Measurements from ENCODE around the gene RRAS2. TPM values are rescaled to one million over a fixed set of nuclear protein-coding genes. Genes with fewer than 3 reads are reported as not detected.
A peak's percentile ranks its signal among the peaks of the same experiment; 100 is the strongest.

Gene RRAS2
- total and polyA plus RNA-seq, 2 of the 4 experiments (the other 2 are of a cell fraction): 85.5 to 106 TPM

- no peaks in the 10 kb centered on the region for H3K27me3 ChIP-seq (ENCODE audit: control insufficient read depth, insufficient read depth, low read length)
- H3K18ac ChIP-seq (ENCODE audit: low read depth, low read length): peak overlapping the region; percentile 17; the same call in 1 of the 2 replicates
- no peak overlapping the region for H3K27ac ChIP-seq (ENCODE audit: insufficient read depth, low read length)
- no peaks in the 10 kb centered on the region for H3K9me3 ChIP-seq (ENCODE audit: control insufficient read depth, insufficient read depth, low read length)
- H2AFZ ChIP-seq (replicated peaks; ENCODE audit: low read length, poor library complexity): no peak overlapping the region
- no peak overlapping the region for H3K4me3 ChIP-seq (ENCODE audit: insufficient read depth, low read depth, low read length)
- no peak overlapping the region for H3K23ac ChIP-seq (ENCODE audit: low read depth, low read length)
- no TSS peak for BruUV-seq (replicated peaks)
- H3K4ac ChIP-seq (ENCODE audit: low read depth, low read length): no peak overlapping the region
- intact Hi-C loops (cut with micrococcal nuclease): no loop called here
- no peak overlapping the region for H4K5ac ChIP-seq (ENCODE audit: low read depth, low read length)
- no peak for ATAC-seq (ENCODE audit: low read depth)
- H3K36me3 ChIP-seq (ENCODE audit: control insufficient read depth, insufficient read depth, low read length): no peaks in the 10 kb centered on the region
- no peak overlapping the region for H2AK5ac ChIP-seq (ENCODE audit: low read depth, low read length)
- dilution Hi-C loops (cut with HindIII; ENCODE audit: low sequenced_read_pairs, unreplicated experiment): no loop called here
- no peak overlapping the region for H2BK120ac ChIP-seq (ENCODE audit: low read depth, low read length)
- TF ChIP-seq SMC3 (IDR thresholded peaks at IDR 0.05; ENCODE audit: low read depth, low read length) (no peak), CEBPB (IDR thresholded peaks at IDR 0.05; ENCODE audit: low read depth, low read length) (no peak), CTCF (conservative IDR thresholded peaks at IDR 0.05; ENCODE audit: low read depth, low read length) (no peak), ELK1 (IDR thresholded peaks at IDR 0.05; ENCODE audit: borderline replicate concordance, low read depth, low read length) (no peak), USF2 (IDR thresholded peaks at IDR 0.05; ENCODE audit: low read depth, low read length) (no peak), MAZ (IDR thresholded peaks at IDR 0.05; ENCODE audit: borderline replicate concordance, low read depth, low read length) (no peak), RFX5 (IDR thresholded peaks at IDR 0.05; ENCODE audit: low read depth, low read length) (no peak), MXI1 (IDR thresholded peaks at IDR 0.05; ENCODE audit: borderline replicate concordance, low read depth, low read length) (no peak), CHD1 (IDR thresholded peaks at IDR 0.05; ENCODE audit: low read depth, low read length) (no peak)
- no peak overlapping the region for H2AK9ac ChIP-seq (replicated peaks; ENCODE audit: low read depth, low read length, poor library complexity)
- in situ Hi-C loops (cut with MboI; ENCODE audit: low sequenced_read_pairs): no loop called here
- H3K79me1 ChIP-seq (ENCODE audit: low read depth in 1 of 2, low read length in 2 of 2): no peaks in the 10 kb centered on the region
- no peak for DNase-seq
- H3K4me1 ChIP-seq (ENCODE audit: control insufficient read depth, insufficient read depth, low read length): peaks cover 14% of the 10 kb centered on the region
- H2BK5ac ChIP-seq (ENCODE audit: low read depth, low read length, poor library complexity, severe bottlenecking): no peak overlapping the region
- 0 out of 2 replicates have a peak overlapping the region, but pooled peaks have one; percentile 15 for H2BK20ac ChIP-seq (ENCODE audit: low read depth, low read length)
- ChIA-PET CTCF (interaction anchor here (1.5 kb wide), 1 partner anchor 78 kb away, joined by 8 read pairs; no protein-coding TSS in a partner anchor), POLR2A (ENCODE audit: unreplicated experiment) (no interaction called here)
- H3K4me2 ChIP-seq (ENCODE audit: low read depth, low read length): no peak overlapping the region
- no peak overlapping the region for H4K8ac ChIP-seq (ENCODE audit: low read depth in 2 of 2, low read length in 2 of 2)
- peaks cover 4% of the 10 kb centered on the region for H3K9me1 ChIP-seq (ENCODE audit: insufficient read depth, low read length)
- no peak overlapping the region for H3K56ac ChIP-seq (ENCODE audit: extremely low read depth, insufficient read depth, low read length)
- no peak overlapping the region for H4K91ac ChIP-seq (ENCODE audit: insufficient read depth, low read depth, low read length)
- H3K9ac ChIP-seq (ENCODE audit: low read depth, low read length): no peak overlapping the region
- 0 out of 2 replicates have a peak overlapping the region, but pooled peaks have one; percentile 10 for H3K14ac ChIP-seq (replicated peaks; ENCODE audit: low read depth, low read length)
- H2BK15ac ChIP-seq (ENCODE audit: low read depth, low read length): no peak overlapping the region
- no peaks in the 10 kb centered on the region for H4K20me1 ChIP-seq (ENCODE audit: insufficient read depth, low read length)
- no CpG with 5 or more reads among the region's 2 CpGs for WGBS, 2 experiments (ENCODE audit: extremely low coverage in 2 of 2, insufficient read length in 1 of 2)
Measured at GRCh38 chr11:14376920-14377319, 17.9 kb upstream of the RRAS2 start.
